Non-pigmented ciliary epithelial cell (primary cell): ENCODE data around the gene PLCH2.

Experiments
- DNase-seq: peaks from one replicate; pipeline ENCODE4 v3.0.0-alpha.2; 2010; ENCODE audit warnings: low read depth

PLCH2 gene

GRCh38 chr1:2477791-2478499, 1.9 kb downstream of the PLCH2 start:
- DNase-seq, result no peak

- DNase-seq, result no peak
Observed at GRCh38 chr1:2479186-2479585, 3.1 kb downstream of the PLCH2 start.

- DNase-seq, result no peak
Observed at GRCh38 chr1:2479618-2480017, 3.5 kb downstream of the PLCH2 start.

- no peak for DNase-seq
Observed at GRCh38 chr1:2480236-2480985, 4.3 kb downstream of the PLCH2 start.

GRCh38 chr1:2480986-2481364, 4.9 kb downstream of the PLCH2 start:
- no peak for DNase-seq

- no peak for DNase-seq
Observed at GRCh38 chr1:2481885-2482284, 5.8 kb downstream of the PLCH2 start.

GRCh38 chr1:2482588-2482987, 6.5 kb downstream of the PLCH2 start:
- no peak for DNase-seq

- DNase-seq, result no peak
Observed at GRCh38 chr1:2483026-2483425, 6.9 kb downstream of the PLCH2 start.

- DNase-seq, result no peak
Observed at GRCh38 chr1:2483970-2484369, 7.9 kb downstream of the PLCH2 start.

- DNase-seq, result no peak
Observed at GRCh38 chr1:2486041-2486440, 10.0 kb downstream of the PLCH2 start.

- DNase-seq, result no peak
Observed at GRCh38 chr1:2486558-2486957, 10.5 kb downstream of the PLCH2 start.

GRCh38 chr1:2488688-2489087, 12.6 kb downstream of the PLCH2 start:
- no peak for DNase-seq

- no peak for DNase-seq
Observed at GRCh38 chr1:2489615-2490014, 13.5 kb downstream of the PLCH2 start.

- no peak for DNase-seq
Observed at GRCh38 chr1:2492091-2492490, 16.0 kb downstream of the PLCH2 start.

- no peak for DNase-seq
Observed at GRCh38 chr1:2493218-2493617, 17.1 kb downstream of the PLCH2 start.

GRCh38 chr1:2493691-2494322, 17.7 kb downstream of the PLCH2 start:
- DNase-seq, result no peak

GRCh38 chr1:2494323-2494693, 18.2 kb downstream of the PLCH2 start:
- no peak for DNase-seq

- no peak for DNase-seq
Observed at GRCh38 chr1:2495026-2495425, 18.9 kb downstream of the PLCH2 start.

- DNase-seq, result no peak
Observed at GRCh38 chr1:2495546-2495945, 19.5 kb downstream of the PLCH2 start.

- DNase-seq, result no peak
Observed at GRCh38 chr1:2496087-2496622, 20.1 kb downstream of the PLCH2 start.

GRCh38 chr1:2496746-2497145, 20.7 kb downstream of the PLCH2 start:
- DNase-seq, result no peak

- DNase-seq, result no peak
Observed at GRCh38 chr1:2497891-2498290, 21.8 kb downstream of the PLCH2 start.

- DNase-seq, result no peak
Observed at GRCh38 chr1:2498648-2499047, 22.6 kb downstream of the PLCH2 start.
